NCI-H146 (cell line): Measurements from ENCODE around the gene CSMD2.
"Not testable (repeated sequence)": the region's sequence is repeated elsewhere in the genome, so short reads cannot be mapped to it uniquely, and the experiment has no call there.

Experiments
- DNase-seq: peaks from one replicate; lab custom pipeline; 2025; lab: John Stamatoyannopoulos, UW

The CSMD2 gene

DNA sequence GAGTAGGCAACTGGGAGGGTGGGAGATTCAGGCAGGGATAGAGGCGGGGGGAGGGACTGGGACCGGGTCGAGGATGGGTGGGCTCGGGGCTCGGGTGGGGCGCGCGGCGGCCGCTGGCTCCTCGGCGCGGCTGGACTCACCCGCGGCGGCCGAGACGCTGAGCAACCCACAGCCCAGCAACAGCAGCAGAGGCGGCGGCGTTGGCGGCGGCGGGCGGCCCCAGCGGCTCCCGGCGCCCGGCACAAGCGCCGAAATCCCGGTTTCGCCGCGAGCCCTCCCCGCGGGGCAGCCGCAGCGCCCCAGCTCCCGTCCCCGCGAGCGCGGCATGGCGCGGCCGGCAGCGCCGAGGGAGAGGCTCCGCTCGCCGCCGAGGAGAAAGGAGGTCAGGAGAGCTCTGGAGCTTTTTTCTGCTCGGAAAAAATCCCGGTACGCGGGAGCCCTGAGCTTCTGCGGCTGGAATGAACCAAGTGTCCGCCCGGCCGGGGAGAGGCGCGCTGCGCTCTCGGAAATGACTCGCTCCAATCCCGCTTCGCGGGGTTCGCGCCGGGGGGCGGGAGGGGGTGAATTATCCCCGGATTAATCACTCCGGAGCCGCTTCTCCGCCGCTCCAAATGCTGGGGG lies at the start of gene CSMD2:
Gene CSMD2, minus strand, starts transcription at position 460 of the 621 bp plus-strand sequence. Its CDS starts 133 bp downstream, at position 327.
- DNase-seq, result no peak

DNA sequence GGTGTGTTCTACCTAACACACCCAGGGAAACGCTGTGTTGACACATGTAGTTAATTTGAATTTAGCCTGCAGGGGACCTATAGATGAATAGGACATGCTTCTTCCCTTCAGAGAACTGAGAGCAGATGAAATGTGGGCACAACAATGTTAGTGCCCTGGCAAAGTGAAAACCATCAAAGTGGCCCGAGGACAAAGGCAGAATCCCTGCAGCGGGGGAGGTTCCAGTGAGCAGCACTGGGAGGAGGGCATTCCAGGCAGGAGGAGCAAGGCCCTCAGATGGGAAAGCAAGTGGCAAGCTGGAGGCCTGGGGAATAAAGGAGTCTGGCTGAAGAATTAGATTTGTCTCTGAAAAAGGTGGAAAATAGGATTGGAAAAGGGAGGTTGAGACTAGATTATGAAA lies 48.9 kb upstream of the CSMD2 start:
- DNase-seq, result no peak

DNA sequence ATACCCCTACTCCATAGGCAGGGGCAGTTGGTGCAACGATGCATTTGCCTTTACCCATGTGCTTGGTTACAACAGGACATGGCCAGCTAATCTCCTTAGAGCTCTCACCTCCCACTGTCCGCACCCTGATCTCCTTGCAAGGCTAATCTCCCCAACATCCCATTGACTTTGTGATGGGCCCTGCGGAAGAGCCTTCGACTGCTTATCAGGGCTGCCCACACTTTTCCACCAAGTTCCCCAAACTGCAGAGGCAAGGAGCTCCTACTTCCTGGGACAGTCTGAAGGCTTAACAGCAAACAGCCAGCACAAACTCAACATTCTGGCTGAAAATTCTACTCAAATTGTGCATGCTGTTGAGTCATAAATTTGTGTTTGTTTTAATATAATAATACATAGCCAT lies 47.6 kb upstream of the CSMD2 start:
- DNase-seq, result no peak

DNA sequence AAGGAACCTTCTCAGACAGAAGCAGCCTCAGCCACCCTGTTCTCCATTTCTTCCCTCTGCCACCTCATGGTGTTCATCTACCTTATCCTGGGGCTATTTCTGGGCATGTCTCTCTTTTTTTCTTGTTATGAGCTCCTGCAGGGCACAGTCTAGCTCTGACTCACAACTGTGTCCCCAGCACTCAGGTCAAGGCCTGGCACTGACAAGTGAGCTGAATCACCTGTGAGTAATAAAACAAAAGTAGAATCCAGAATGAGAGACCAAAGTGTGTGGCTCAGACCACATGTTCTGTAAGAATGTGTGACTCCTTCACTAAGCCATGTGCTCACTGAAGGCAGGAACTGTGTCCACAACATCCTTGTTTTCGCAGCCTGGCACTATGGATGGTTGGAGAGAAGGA lies 34.9 kb upstream of the CSMD2 start:
- no peak for DNase-seq

DNA sequence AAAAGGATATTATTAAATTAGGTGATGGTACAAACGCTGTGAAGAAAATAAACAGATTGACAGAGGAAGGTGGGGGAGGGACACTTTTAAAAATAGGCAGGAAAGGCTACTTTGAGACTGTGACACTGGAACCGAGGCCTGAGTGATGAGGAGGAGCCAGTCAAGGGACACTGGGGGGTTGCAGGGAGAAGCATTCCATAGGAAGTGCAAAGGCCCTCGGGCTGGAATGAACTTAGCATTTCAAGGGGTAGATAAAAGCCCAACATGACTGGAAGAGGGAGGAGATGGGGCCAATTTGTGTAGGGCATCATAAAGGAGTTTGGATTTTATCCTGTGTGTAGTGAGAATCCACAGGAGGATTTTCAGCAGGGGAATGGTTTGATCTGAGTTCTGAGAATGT lies 27.6 kb upstream of the CSMD2 start:
- no peak for DNase-seq

DNA sequence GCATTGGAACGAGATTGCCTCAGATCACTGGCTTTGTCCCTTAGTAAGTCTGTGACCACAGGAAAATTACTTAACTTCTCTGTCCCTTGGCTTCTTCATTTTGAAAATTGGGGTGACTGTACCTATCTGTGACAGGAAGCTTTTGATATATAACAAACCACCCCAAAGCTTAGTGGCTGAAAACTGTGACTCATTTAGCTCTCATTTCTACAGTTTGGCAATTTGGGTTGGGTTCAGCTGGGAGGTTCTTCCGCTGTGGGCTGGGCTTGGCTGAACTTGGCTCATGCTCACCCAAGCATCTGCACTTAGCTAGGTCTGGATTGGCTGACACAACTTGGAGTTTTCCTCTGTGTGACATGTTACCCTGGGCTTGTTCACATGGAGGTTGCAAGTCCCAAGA lies 25.7 kb upstream of the CSMD2 start:
- DNase-seq, result no peak

DNA sequence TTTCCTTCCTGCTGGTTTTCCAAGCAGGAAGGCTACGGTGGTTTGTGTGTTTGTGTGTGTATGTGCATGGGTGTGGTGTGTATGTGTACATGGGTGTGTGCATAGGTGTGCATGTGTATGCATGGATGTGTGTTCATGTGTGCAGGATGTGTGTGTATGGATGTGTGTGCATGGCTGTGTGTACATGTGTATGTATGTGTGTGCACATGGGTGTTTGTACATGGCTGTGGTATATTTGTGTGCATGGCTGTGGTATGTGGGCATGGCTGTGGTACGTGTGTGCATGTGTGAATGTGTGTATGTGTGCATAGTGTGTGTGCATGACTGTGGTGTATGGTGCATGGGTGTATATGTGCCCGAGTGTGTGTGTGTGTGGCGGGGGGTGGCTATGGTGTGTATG lies 24.0 kb upstream of the CSMD2 start:
- no peak for DNase-seq

DNA sequence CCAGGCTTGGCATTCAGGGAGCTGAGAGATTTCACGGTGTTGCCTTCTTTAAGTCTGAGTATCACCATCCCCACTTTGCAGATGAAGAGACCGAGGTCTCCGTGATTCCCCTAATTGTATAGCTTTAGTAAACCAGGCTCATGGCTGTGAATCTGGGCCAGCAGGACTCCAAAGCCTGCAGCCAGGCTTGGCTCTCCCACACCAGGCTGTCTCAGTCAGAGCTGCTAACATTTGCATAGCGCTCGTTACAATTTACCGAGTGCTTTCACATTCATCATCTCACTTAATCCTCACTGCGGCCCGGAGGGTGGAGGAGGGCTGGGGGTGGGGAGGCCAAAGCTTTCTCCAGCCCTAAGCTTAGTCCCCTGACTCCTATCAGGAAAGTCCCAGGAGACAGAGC lies 23.4 kb upstream of the CSMD2 start:
- DNase-seq, result no peak

DNA sequence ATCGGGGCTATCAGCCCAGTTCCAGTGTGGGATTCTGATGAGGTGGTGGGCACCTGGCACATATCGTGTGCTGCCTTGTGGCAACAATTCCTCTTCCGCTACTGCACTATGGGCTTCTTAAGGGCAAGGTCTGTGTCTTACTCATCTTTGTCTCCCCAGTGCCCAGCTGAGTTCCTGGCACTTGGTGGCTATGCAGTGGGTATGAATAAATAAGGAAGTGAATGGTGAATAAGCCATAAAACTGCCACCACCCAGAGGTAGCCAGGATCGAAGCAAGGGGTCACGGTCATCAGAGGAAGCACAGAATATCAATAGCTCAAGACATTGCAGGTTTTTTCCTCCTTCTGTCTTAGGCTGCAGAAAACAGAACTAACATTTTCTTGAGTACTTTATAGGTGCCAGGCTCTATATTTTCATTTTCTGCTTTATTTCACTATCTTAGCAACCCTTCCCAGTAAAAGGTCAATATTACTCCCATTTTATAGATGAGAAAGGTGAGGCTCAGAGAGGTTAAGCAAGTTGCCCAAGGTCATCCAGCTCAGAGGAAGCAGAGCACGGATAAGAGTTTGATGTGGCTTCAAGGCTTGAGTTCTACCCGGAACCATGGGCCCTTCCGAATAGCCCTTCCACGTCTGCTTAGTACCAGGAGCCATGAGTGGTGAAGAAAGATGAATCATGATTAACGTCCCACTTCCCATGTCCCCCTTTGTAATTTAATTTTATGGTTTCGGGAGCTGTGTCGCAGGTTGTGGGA lies 21.9 kb upstream of the CSMD2 start:
- no peak for DNase-seq

DNA sequence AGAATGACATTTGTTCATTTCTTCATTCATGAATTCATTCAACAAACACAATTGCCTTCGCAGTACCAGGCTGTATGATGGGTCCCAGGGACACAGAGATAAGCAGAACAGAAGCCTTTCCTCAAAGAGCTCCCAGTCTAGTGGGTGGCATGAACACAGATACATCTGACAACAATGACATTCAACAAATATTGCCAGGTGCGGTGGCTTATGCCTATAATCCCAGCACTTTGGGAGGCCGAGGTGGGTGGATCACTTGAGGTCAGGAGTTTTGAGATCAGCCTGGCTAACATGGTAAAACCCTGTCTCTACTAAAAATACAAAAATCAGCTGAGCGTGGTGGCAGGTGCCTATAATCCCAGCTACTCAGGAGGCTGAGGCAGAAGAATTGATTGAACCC lies 18.4 kb upstream of the CSMD2 start:
- DNase-seq, result not testable (repeated sequence)

DNA sequence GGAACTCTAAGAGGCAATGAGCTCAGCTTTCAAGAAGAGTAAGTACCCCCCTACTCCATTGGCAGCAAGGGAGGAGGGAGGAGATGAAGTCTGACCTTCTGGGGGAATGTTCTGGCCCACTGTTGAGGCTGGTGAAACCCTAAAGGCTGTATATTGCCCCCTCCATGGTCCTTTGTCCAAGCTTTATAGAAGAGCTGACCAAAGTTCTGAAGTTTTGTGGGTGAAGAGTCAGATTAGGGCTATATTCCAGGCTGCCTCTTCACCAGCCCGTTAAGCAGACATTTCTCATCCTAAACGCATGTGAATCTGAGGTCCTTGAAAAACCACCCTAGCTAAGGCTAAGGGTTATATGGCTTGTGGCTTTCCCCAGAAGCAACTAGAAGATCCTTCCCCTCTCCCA lies 13.0 kb upstream of the CSMD2 start:
- DNase-seq, result no peak

DNA sequence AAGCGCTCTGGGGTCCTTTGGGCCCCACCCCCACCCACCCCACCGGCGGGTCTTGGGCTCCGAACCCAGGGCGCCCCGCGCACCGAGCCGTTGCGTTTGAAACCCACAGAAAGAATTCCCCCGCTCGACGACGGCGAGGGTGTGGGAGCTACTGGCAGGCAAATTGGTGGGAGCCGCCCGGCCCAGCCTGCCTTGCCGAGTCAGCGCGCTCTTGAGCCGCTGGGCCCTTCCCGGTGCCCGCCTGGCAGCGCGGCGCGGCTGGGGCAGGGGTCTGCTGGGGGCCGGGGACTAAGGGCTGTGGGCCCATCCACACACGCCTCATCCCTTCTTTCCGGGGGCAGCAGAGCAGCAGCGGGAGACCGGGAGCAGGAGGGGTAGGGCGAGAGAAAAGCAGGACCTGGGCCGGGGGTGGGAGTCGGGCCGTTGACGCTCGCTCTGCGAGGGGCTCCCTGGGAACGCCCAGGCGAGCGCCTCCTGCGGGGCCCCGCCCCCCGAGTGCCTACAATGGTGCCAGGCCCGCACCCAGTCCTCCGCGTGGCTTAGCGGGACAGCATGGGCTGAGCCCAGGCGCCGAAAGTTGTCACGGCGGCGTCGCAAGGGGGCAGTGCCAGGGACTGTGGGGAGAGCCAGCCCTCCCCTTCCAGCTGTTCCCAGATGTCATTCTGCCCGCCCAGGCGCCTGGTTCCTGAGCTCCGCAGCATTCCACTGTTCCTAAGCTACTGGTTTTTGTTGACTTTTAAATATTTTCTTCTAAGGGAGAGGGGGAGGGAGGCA lies 12.0 kb upstream of the CSMD2 start, which contains the start of gene C1orf94:
Gene C1orf94, plus strand, starts transcription at position 78 of the 774 bp plus-strand sequence. CDS start 883 bp downstream, outside the sequence.
- DNase-seq, result no peak

DNA sequence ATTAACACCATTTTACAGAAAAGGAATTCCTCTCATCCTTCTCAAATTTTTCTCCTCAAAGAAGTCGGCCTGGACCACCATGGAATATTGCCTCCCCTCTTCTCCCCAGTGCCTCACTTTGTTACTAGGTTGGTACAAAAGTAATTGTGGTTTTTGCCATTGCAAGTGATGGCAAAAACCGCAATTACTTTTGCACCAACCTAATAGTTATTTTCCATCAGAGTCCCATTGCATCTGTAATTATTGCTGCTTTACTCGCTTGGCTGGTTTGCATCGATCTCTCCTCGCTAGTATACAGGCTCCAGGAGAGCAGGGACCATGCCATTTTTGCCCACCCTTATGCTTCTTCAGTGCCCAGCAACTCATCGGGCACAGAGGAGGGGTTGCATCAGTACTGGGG lies 10.7 kb upstream of the CSMD2 start:
- DNase-seq, result no peak

DNA sequence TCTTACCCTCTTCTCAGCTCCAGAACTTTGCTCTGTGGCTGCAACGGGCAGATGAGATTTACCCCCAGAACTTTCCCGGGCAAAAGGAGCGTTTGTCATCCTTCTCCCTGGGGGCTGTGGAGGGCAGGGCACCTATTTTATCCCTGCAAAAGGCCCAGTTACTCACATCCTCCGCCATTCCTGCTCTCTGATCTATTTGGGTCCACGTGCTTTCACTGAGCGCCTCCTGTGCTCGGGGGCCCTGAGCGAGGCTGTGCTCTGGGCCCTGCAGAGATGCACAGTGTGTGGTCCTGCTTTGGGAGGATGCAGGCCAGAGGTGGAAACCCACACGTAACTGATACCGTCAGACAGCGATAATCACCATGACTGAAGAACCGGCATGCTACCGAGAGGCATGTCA lies 2.4 kb upstream of the CSMD2 start:
- no peak for DNase-seq

DNA sequence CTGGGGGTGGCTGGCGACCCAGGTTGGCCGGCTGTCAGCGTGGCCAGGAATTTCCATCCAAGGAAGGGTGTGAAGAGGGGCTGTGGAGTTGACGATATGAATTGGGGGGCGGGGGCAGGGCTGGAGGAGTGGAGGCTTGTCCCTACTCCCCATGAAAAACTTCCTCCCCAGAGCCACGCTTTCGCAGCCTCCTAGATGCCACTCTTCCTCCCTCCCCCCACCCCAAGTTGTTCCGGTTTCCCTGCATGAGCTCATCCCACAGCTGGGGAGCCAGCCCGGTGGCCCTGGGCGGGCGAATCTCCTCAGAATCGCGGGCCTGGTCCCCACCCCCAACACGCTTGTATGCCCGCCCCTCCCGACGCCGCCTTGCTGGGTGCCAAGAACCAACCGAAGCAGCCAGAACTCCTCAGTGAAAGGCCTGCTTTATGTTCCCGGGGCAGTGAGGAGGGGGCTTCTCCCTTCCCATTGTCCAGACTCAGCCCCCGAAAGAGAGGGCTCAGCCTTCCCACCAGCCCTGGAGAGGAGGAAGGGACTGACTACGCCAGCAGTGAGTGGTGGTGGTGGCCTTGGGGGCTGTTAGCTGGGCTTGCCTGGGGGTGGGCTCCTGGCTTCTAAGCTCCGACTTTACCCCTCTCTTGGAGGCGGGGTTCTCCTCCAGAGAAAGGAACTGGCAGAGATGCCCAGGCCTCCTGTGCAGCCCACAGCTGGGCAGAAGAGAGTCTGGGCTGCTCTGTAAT lies 1.8 kb upstream of the CSMD2 start:
- DNase-seq, result no peak

DNA sequence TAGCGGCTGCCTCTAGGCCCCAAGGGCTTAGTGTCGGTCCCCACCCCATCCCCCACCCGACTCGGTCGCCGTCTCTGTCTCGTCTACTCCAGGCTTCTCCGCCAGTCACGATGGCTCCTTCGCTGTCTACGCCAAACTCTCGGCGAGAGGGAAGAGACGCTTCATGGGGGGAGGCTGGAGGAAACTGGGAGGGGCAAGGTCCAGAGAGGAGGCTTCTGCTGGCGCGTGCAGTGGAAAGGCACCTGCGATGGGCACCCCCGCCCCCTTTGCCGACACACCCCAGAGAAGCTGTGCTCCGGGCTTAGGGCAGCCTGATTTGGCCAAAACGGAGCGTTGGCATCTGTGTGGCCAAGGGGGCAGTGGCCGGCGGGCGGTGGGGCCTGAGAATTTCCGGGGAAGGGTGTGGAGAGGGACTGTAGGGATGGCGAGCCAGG lies 1.2 kb upstream of the CSMD2 start:
- no peak for DNase-seq

DNA sequence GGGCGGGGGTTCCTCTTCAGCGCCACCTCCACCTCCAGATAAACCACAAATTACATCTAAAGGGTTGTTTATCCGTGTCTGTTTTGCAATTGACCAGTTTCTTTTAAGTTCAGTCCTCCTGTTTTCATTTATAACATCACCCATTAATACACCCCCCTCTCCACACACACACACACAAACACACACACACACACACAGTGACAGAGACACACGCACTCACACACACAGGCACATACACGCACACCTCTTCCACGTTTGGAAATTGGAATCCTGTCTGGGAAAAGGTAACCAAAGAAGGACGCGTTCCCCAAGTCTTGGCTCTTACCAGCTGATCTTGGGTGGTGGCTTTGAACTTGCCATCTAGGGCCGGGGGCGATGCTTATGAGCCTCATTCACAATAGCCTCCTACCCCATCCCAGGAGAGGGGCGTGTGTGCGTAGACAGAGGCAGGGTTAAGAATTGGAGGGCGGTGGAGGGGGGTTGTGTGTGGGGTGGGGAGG lies 442 bp upstream of the CSMD2 start:
- DNase-seq, result no peak

DNA sequence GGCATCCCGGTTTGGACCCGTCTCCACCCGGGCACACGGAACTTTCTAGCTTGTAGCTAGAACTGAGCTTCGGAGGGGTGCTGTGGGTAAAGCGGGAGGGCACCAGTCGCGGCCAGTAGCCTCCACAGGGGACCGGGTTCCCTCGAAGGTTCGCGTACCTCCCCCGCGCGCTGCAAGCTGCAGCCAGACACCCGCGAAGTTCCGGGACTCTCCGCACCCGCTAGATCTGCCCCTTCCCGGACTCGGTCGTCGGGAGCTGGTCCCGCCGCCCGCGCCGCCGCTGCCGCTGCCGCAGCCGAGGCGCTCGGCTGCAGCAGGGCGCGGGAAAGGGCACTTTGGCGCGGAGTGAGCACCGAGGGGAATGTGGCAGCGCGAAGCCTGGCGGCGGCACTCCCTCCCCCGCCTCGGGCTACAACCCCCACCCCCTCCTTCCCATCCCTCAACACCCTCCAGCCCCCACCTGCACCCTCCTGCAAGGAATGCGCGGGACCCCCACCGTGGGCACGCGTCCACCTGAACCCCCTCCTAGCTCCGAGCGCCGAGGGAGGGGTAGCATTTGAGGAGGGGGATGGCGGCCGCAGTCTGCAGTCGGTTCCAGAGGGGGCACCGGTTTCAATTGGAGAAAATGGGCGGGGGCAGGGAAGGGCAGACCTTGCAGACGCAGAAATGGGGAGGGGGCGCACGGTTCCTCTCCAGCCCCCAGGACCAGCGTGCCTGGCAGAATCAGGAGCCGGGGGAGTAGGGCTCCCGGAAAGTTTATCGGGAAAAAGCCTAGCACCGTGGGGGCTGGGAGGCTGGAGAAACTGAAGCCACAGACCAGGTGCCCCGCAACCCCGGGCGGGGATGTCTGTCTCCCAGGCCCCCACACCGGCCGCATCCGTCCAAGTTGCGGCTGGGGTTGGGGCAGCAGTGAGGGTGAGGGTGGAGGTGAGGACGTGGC lies 968 bp downstream of the CSMD2 start:
- DNase-seq, result no peak

DNA sequence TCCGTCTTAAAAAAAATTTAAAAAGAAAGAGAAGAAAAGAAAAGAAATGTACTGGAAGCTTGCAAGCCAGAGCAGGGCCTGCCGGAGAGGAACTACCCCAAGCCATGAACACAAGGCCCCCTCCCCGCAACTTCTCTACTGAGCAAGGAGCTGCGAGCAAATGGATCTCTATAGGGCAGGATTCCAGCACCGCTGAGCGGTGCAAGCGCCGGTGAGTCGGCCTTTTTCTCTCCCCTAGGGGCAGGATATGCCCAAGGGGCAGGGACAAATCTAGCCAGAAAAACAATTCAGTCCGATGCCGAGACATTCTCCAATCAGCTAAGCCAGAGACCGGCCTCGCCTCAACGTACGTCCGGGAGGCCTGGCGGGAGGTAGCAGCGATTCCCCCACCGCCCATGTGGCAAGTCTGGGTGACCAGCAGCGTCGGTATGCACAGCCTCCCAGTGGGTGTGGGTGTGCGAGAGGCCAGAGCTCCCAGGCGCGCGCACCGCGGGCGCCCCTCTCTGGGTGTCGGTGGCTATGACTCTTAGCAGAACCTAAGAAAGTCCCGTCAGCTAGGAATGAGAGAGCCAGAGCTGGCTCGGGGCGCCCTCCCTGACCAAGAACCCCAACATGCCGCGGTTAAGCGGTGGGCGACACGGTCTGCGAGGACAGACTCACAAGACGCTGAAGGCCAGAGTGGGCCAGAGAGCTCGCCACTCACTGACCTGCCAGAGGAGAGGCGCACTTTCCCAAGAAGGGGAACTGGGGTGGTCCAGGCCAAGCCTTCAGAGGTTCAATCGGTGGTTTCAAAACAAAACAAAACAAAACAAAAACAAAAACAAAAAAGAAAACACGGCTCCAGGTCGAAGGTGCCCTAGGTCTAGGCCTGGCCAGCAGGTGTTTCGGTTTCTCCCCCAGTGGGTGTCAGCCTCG lies 1.9 kb downstream of the CSMD2 start:
- DNase-seq, result no peak

DNA sequence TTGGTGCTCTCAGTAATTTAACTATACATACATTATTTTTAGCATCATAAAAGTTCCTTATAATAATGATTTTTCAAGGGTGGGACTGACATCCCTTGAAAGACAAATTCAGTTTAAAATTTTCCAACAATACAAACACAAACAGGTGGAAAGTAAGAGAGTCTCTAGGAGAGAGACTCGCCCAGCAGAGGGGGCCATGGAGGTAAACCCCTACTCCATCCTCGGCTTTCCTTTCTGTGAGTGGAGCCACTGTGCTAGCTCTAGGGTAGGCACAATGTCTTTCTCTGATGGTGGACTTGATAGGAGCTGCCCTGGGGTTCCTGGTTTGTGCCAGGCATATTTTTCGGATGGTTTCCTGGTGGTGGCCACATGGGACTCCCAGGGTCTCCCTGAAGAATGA lies 8.3 kb downstream of the CSMD2 start:
- DNase-seq, result no peak
